NCI-H2196 treated with DMSO at 0.1 percent for 48 hours (cell line): ENCODE results near the gene PYGO1.
"Not testable (repeated sequence)": the region's sequence is repeated elsewhere in the genome, so short reads cannot be mapped to it uniquely, and the experiment has no call there.

Experiments
- DNase-seq: peaks from one replicate; lab custom pipeline; 2025; ENCODE audit not compliant: unreplicated experiment; lab: John Stamatoyannopoulos, UW

PYGO1 gene

GRCh38 chr15:55588070-55588814 lies at the start of gene PYGO1:
Gene PYGO1, minus strand, starts transcription at chr15:55588345. Its CDS starts 462 bp downstream, at chr15:55587883.
- DNase-seq = no peak

GRCh38 chr15:55637086-55637485 lies 48.9 kb upstream of the PYGO1 start:
- no peak for DNase-seq

- DNase-seq = no peak
Observed at GRCh38 chr15:55633731-55634130, 45.6 kb upstream of the PYGO1 start.

GRCh38 chr15:55632434-55632833 lies 44.3 kb upstream of the PYGO1 start:
- DNase-seq = no peak

- DNase-seq = no peak
Observed at GRCh38 chr15:55630858-55631257, 42.7 kb upstream of the PYGO1 start.

- no peak for DNase-seq
Observed at GRCh38 chr15:55628369-55628730, 40.2 kb upstream of the PYGO1 start.

GRCh38 chr15:55627730-55628368 lies 39.7 kb upstream of the PYGO1 start:
- DNase-seq = no peak

- DNase-seq = no peak
Observed at GRCh38 chr15:55619783-55620182, 31.6 kb upstream of the PYGO1 start.

GRCh38 chr15:55618387-55618786 lies 30.2 kb upstream of the PYGO1 start:
- no peak for DNase-seq

GRCh38 chr15:55615445-55615844 lies 27.3 kb upstream of the PYGO1 start:
- DNase-seq = no peak

- no peak for DNase-seq
Observed at GRCh38 chr15:55613727-55614126, 25.6 kb upstream of the PYGO1 start.

- DNase-seq = no peak
Observed at GRCh38 chr15:55606214-55606613, 18.1 kb upstream of the PYGO1 start.

GRCh38 chr15:55601374-55601773 lies 13.2 kb upstream of the PYGO1 start:
- no peak for DNase-seq

GRCh38 chr15:55599439-55599838 lies 11.3 kb upstream of the PYGO1 start:
- DNase-seq = no peak

GRCh38 chr15:55593019-55593418 lies 4.9 kb upstream of the PYGO1 start:
- not testable (repeated sequence) for DNase-seq

GRCh38 chr15:55590788-55591187 lies 2.6 kb upstream of the PYGO1 start:
- DNase-seq = no peak

GRCh38 chr15:55589287-55589686 lies 1.1 kb upstream of the PYGO1 start:
- no peak for DNase-seq

- DNase-seq = no peak
Observed at GRCh38 chr15:55588815-55589115, 620 bp upstream of the PYGO1 start.

GRCh38 chr15:55587321-55588069 lies 650 bp downstream of the PYGO1 start:
- DNase-seq = no peak

- no peak for DNase-seq
Observed at GRCh38 chr15:55586808-55587207, 1.3 kb downstream of the PYGO1 start.

- DNase-seq = no peak
Observed at GRCh38 chr15:55576943-55577342, 11.2 kb downstream of the PYGO1 start.

GRCh38 chr15:55574096-55574495 lies 14.0 kb downstream of the PYGO1 start:
- DNase-seq = no peak
